H9 (cell line): ENCODE measurements around the gene TEX51. TPM values are rescaled to one million over a fixed set of nuclear protein-coding genes. Genes with fewer than 3 reads are reported as not detected.

ENCODE experiments used
- DNase-seq: peaks from one replicate; pipeline ENCODE4 v3.0.0-alpha.2; 2017
- H2AFZ ChIP-seq: one replicate; pipeline ENCODE4 v1.6.1; 2013; ENCODE audit warnings: mild to moderate bottlenecking, low read length, control low read depth, moderate library complexity
- H2AK5ac ChIP-seq: 2 replicates; pipeline ENCODE4 v1.6.1; 2013; ENCODE audit warnings: low read length, control low read depth, mixed read lengths; ENCODE audit not compliant: insufficient read length
- H2BK120ac ChIP-seq: one replicate; pipeline ENCODE4 v1.6.1; 2013; ENCODE audit warnings: low read depth, mild to moderate bottlenecking, low read length, control low read depth, inconsistent platforms; ENCODE audit not compliant: poor library complexity, severe bottlenecking
- H2BK12ac ChIP-seq: 2 replicates; pipeline ENCODE4 v1.6.1; 2013; ENCODE audit warnings: low read length, control low read depth, mixed read lengths, low read depth; ENCODE audit not compliant: insufficient read length
- H2BK15ac ChIP-seq: 2 replicates; pipeline ENCODE4 v1.6.1; 2013; ENCODE audit warnings: low read depth, low read length, control low read depth
- H2BK20ac ChIP-seq: one replicate; pipeline ENCODE4 v1.6.1; 2013; ENCODE audit warnings: low read depth, mild to moderate bottlenecking, low read length, control low read depth, inconsistent platforms; ENCODE audit not compliant: poor library complexity, severe bottlenecking
- H2BK5ac ChIP-seq: 2 replicates; pipeline ENCODE4 v1.6.1; 2013; ENCODE audit warnings: low read length, control low read depth, mixed read lengths; ENCODE audit not compliant: insufficient read length
- H3K14ac ChIP-seq: 2 replicates; pipeline ENCODE4 v1.6.1; 2013; ENCODE audit warnings: low read length, control low read depth; ENCODE audit not compliant: insufficient read depth
- H3K18ac ChIP-seq: 2 replicates; pipeline ENCODE4 v1.6.1; 2013; ENCODE audit warnings: low read depth, mild to moderate bottlenecking, mixed read lengths, low read length, control low read depth; ENCODE audit not compliant: insufficient read length
- H3K23ac ChIP-seq: 2 replicates; pipeline ENCODE4 v1.6.1; 2013; ENCODE audit warnings: low read length, control low read depth, mixed read lengths, low read depth; ENCODE audit not compliant: insufficient read length
- H3K23me2 ChIP-seq: 2 replicates; pipeline ENCODE4 v1.6.1; 2013; ENCODE audit warnings: low read depth, mild to moderate bottlenecking, mixed read lengths, low read length, control low read depth; ENCODE audit not compliant: insufficient read length, poor library complexity, severe bottlenecking
- H3K27ac ChIP-seq: 2 replicates; pipeline ENCODE4 v1.5.1; 2013; ENCODE audit warnings: low read length, control low read depth, mixed read lengths, low read depth; ENCODE audit not compliant: insufficient read length
- H3K27me3 ChIP-seq: 2 replicates; pipeline ENCODE4 v1.6.1; 2013; ENCODE audit warnings: low read length, control low read depth, inconsistent platforms; ENCODE audit not compliant: insufficient read depth
- H3K4ac ChIP-seq: 2 replicates; pipeline ENCODE4 v1.6.1; 2013; ENCODE audit warnings: low read depth, mild to moderate bottlenecking, control low read depth, inconsistent platforms, low read length, moderate library complexity
- H3K4me1 ChIP-seq: 2 replicates; pipeline ENCODE4 v1.6.1; 2013; ENCODE audit warnings: low read length, control low read depth, inconsistent platforms; ENCODE audit not compliant: insufficient read depth
- H3K4me2 ChIP-seq: 2 replicates; pipeline ENCODE4 v1.6.1; 2013; ENCODE audit warnings: low read length, control low read depth, mixed read lengths; ENCODE audit not compliant: insufficient read length, insufficient read depth
- H3K56ac ChIP-seq: 2 replicates; pipeline ENCODE4 v1.6.1; 2013; ENCODE audit warnings: low read depth, mild to moderate bottlenecking, mixed read lengths, low read length, control low read depth; ENCODE audit not compliant: insufficient read length
- H3K79me1 ChIP-seq: 2 replicates; pipeline ENCODE4 v1.6.1; 2013; ENCODE audit warnings: low read depth, mild to moderate bottlenecking, moderate library complexity, low read length, control low read depth, inconsistent platforms; ENCODE audit not compliant: insufficient read depth, poor library complexity, severe bottlenecking
- H3K79me2 ChIP-seq: 2 replicates; pipeline ENCODE4 v1.6.1; 2013; ENCODE audit warnings: low read length, control low read depth, inconsistent platforms; ENCODE audit not compliant: insufficient read depth
- H3K9ac ChIP-seq: 2 replicates; pipeline ENCODE4 v1.6.1; 2013; ENCODE audit warnings: low read length, control low read depth, mixed read lengths; ENCODE audit not compliant: insufficient read length; ENCODE audit errors: extremely low read depth
- H3K9me3 ChIP-seq: one replicate; pipeline ENCODE4 v1.6.1; 2013; ENCODE audit warnings: low read depth, low read length, inconsistent platforms; ENCODE audit not compliant: control insufficient read depth
- H3T11ph ChIP-seq: one replicate; pipeline ENCODE4 v1.6.1; 2013; ENCODE audit warnings: mild to moderate bottlenecking, low read length, control low read depth, inconsistent platforms
- H4K20me1 ChIP-seq: one replicate; pipeline ENCODE4 v1.6.1; 2013; ENCODE audit not compliant: control insufficient read depth, insufficient read length, insufficient read depth
- H4K5ac ChIP-seq: 2 replicates; pipeline ENCODE4 v1.6.1; 2013; ENCODE audit warnings: low read depth, mild to moderate bottlenecking, mixed read lengths, low read length, control low read depth; ENCODE audit not compliant: insufficient read length
- H4K8ac ChIP-seq: replicated peaks from 2 replicates; pipeline ENCODE4 v1.6.1; 2013; ENCODE audit warnings: low read length, control low read depth, mixed read lengths, low read depth; ENCODE audit not compliant: insufficient read length
- H4K91ac ChIP-seq: 2 replicates; pipeline ENCODE4 v1.6.1; 2013; ENCODE audit warnings: low read depth, mild to moderate bottlenecking, moderate library complexity, mixed read lengths, low read length, control low read depth; ENCODE audit not compliant: insufficient read length
- H3K27ac Mint-ChIP-seq, 3 experiments: 2 replicates in 2 of 3; 3 replicates in 1 of 3; pipeline ENCODE4 v1.8.0; 2020 to 2021; ENCODE audit warnings: mixed read lengths in 3 of 3, mild to moderate bottlenecking in 1 of 3, moderate library complexity in 1 of 3
- H3K27me3 Mint-ChIP-seq: 2 replicates; pipeline ENCODE4 v1.8.0; 2021; ENCODE audit warnings: low read depth, mild to moderate bottlenecking, moderate library complexity, mixed read lengths
- H3K36me3 Mint-ChIP-seq, 3 experiments: 2 replicates in 2 of 3; 3 replicates in 1 of 3; pipeline ENCODE4 v1.8.0; 2020 to 2021; ENCODE audit warnings: low read depth in 3 of 3, mixed read lengths in 3 of 3; ENCODE audit not compliant: insufficient read depth in 1 of 3
- H3K4me1 Mint-ChIP-seq, 2 experiments: 2 replicates each; pipeline ENCODE4 v1.8.0; 2020; ENCODE audit warnings: mixed read lengths in 2 of 2
- H3K4me3 Mint-ChIP-seq, 2 experiments: 2 replicates in 1 of 2; 3 replicates in 1 of 2; pipeline ENCODE4 v1.8.0; 2020 to 2021; ENCODE audit warnings: mild to moderate bottlenecking in 2 of 2, mixed read lengths in 2 of 2, moderate library complexity in 1 of 2
- H3K9me3 Mint-ChIP-seq, 2 experiments: 2 replicates in 1 of 2; 3 replicates in 1 of 2; pipeline ENCODE4 v1.8.0; 2020; ENCODE audit warnings: mild to moderate bottlenecking in 2 of 2, mixed read lengths in 2 of 2, moderate library complexity in 1 of 2
- CTCF ChIP-seq: fragments of 200-600 bp; sonication (generic); conservative IDR thresholded peaks from 3 replicates; pipeline ENCODE4 v1.8.0; 2021; ENCODE audit warnings: antibody characterized with exemption, mild to moderate bottlenecking
- WGBS: extraction: QIAGEN DNeasy Blood & Tissue Kit; methylation state at CpG from one replicate; pipeline ENCODE4 v1.1.7; 2013; ENCODE audit warnings: missing lambda C conversion rate, low lambda C conversion rate, mixed read lengths; ENCODE audit not compliant: insufficient read length; ENCODE audit errors: extremely low coverage; 5-methylcytosine and 5-hydroxymethylcytosine counted together
- total RNA-seq: library from RNA; stranded (reverse); gene quantifications from 2 replicates; pipeline ENCODE4 v1.2.1, GENCODE V29; 2021

TEX51 gene
- total RNA-seq, 1 experiment from 2014 or later: not detected

GRCh38 chr2:126866451-126866850 is 32.2 kb upstream of the TEX51 start:
- Mint-ChIP-seq H3K36me3 (peaks cover 6 to 15% (median 7%) of the 10 kb centered on the region in 3 experiments; a peak in 6 of 7 replicates), H3K9me3 (peaks cover 14 to 15% of the 10 kb centered on the region in 2 experiments), H3K4me1 (no peaks in the 10 kb centered on the region), H3K4me3 (no peak overlapping the region), H3K27ac (no peak overlapping the region), H3K27me3 (no peaks in the 10 kb centered on the region; the same call in 1 of the 2 replicates)
- H3K9me3 ChIP-seq: no peaks in the 10 kb centered on the region
- H2BK12ac ChIP-seq: no peak overlapping the region
- no peak overlapping the region for H2BK15ac ChIP-seq
- no peaks in the 10 kb centered on the region for H3K4me1 ChIP-seq
- H3K14ac ChIP-seq: no peak overlapping the region
- H2BK5ac ChIP-seq: no peak overlapping the region
- no peak overlapping the region for H3K18ac ChIP-seq
- no peak for TF ChIP-seq CTCF
- H3K56ac ChIP-seq: no peak overlapping the region
- no peak overlapping the region for H2BK120ac ChIP-seq
- H2AK5ac ChIP-seq: no peak overlapping the region
- WGBS: no CpG with 5 or more reads among the region's 4 CpGs
- no peak overlapping the region for H3T11ph ChIP-seq
- H3K4ac ChIP-seq: no peak overlapping the region
- no peak overlapping the region for H3K9ac ChIP-seq
- H3K4me2 ChIP-seq: no peak overlapping the region
- no peaks in the 10 kb centered on the region for H3K79me2 ChIP-seq
- no peaks in the 10 kb centered on the region for H3K79me1 ChIP-seq
- no peaks in the 10 kb centered on the region for H3K27me3 ChIP-seq
- H3K23ac ChIP-seq: no peak overlapping the region
- no peak overlapping the region for H4K8ac ChIP-seq
- H4K5ac ChIP-seq: no peak overlapping the region
- no peak overlapping the region for H3K27ac ChIP-seq
- no peaks in the 10 kb centered on the region for H4K20me1 ChIP-seq
- H3K23me2 ChIP-seq: no peaks in the 10 kb centered on the region
- no peak for DNase-seq
- no peak overlapping the region for H2BK20ac ChIP-seq
- H4K91ac ChIP-seq: no peak overlapping the region
- no peak overlapping the region for H2AFZ ChIP-seq
